Smooth muscle cell (in vitro differentiated cells): Measurements from ENCODE around the gene ADAMTSL2. TPM values are rescaled to one million over a fixed set of nuclear protein-coding genes. Genes with fewer than 3 reads are reported as not detected.

Experiments
- DNase-seq: peaks from one replicate; lab custom pipeline; 2025; ENCODE audit not compliant: unreplicated experiment; lab: John Stamatoyannopoulos, UW
- H2AFZ ChIP-seq: fragments of 200-600 bp; sonication (generic); 2 replicates; pipeline ENCODE4 v1.6.0; 2016; ENCODE audit warnings: antibody characterized with exemption, low read depth, mild to moderate bottlenecking
- H3F3A ChIP-seq: fragments of 200-600 bp; sonication (generic); 2 replicates; pipeline ENCODE4 v1.6.0; 2017; ENCODE audit warnings: antibody characterized with exemption, low read depth
- H3K27ac ChIP-seq: fragments of 200-600 bp; sonication (generic); 2 replicates; pipeline ENCODE4 v1.5.1; 2016; ENCODE audit warnings: low read depth, mild to moderate bottlenecking
- H3K27me3 ChIP-seq: fragments of 200-600 bp; sonication (generic); 2 replicates; pipeline ENCODE4 v1.6.1; 2016; ENCODE audit warnings: low read depth, mild to moderate bottlenecking
- H3K36me3 ChIP-seq: fragments of 200-600 bp; sonication (generic); 2 replicates; pipeline ENCODE4 v1.5.1; 2016; ENCODE audit warnings: low read depth
- H3K4me1 ChIP-seq: fragments of 200-600 bp; sonication (generic); 2 replicates; pipeline ENCODE4 v1.5.1; 2016; ENCODE audit warnings: low read depth
- H3K4me2 ChIP-seq: fragments of 200-600 bp; sonication (generic); 2 replicates; pipeline ENCODE4 v1.6.0; 2016; ENCODE audit warnings: mild to moderate bottlenecking
- H3K4me3 ChIP-seq: fragments of 200-600 bp; sonication (generic); 2 replicates; pipeline ENCODE4 v1.5.1; 2016; ENCODE audit warnings: mild to moderate bottlenecking
- H3K79me2 ChIP-seq: fragments of 200-600 bp; sonication (generic); 2 replicates; pipeline ENCODE4 v1.6.0; 2016; ENCODE audit warnings: low read depth, mild to moderate bottlenecking
- H3K9ac ChIP-seq: fragments of 200-600 bp; sonication (generic); 2 replicates; pipeline ENCODE4 v1.6.0; 2016; ENCODE audit warnings: low read depth
- H3K9me3 ChIP-seq: fragments of 200-600 bp; sonication (generic); replicated peaks from 2 replicates; pipeline ENCODE4 v1.5.1; 2016; ENCODE audit warnings: low read depth
- H4K20me1 ChIP-seq: fragments of 200-600 bp; sonication (generic); 2 replicates; pipeline ENCODE4 v1.6.0; 2016; ENCODE audit warnings: low read depth
- WGBS: methylation state at CpG from one replicate; pipeline ENCODE4 v1.1.7; 2016; ENCODE audit warnings: low lambda C conversion rate; 5-methylcytosine and 5-hydroxymethylcytosine counted together
- polyA plus RNA-seq: library from polyadenylated mRNA; unstranded; fragments of >200 nt; fragmentation: Nextera tagmentation; extraction: Ambion mirVana; gene quantifications from 2 replicates; pipeline ENCODE4 v1.2.1, GENCODE V29; 2016
- total RNA-seq: library from RNA; depleted of rRNA; stranded (reverse); fragments of >200 nt; gene quantifications from 2 replicates; pipeline ENCODE4 v1.2.3, GENCODE V29; 2014
- TF ChIP-seq, protein P1 (sequence below): fragments of 200-600 bp; sonication (generic); IDR thresholded peaks from 2 replicates; pipeline ENCODE4 v1.5.1; 2017; ENCODE audit warnings: borderline replicate concordance, mild to moderate bottlenecking, antibody characterized with exemption; ENCODE audit not compliant: insufficient read depth, poor library complexity, severe bottlenecking

Gene ADAMTSL2
- total and polyA plus RNA-seq, 2 experiments from 2014 or later: 8.1 to 10.5 TPM

DNA sequence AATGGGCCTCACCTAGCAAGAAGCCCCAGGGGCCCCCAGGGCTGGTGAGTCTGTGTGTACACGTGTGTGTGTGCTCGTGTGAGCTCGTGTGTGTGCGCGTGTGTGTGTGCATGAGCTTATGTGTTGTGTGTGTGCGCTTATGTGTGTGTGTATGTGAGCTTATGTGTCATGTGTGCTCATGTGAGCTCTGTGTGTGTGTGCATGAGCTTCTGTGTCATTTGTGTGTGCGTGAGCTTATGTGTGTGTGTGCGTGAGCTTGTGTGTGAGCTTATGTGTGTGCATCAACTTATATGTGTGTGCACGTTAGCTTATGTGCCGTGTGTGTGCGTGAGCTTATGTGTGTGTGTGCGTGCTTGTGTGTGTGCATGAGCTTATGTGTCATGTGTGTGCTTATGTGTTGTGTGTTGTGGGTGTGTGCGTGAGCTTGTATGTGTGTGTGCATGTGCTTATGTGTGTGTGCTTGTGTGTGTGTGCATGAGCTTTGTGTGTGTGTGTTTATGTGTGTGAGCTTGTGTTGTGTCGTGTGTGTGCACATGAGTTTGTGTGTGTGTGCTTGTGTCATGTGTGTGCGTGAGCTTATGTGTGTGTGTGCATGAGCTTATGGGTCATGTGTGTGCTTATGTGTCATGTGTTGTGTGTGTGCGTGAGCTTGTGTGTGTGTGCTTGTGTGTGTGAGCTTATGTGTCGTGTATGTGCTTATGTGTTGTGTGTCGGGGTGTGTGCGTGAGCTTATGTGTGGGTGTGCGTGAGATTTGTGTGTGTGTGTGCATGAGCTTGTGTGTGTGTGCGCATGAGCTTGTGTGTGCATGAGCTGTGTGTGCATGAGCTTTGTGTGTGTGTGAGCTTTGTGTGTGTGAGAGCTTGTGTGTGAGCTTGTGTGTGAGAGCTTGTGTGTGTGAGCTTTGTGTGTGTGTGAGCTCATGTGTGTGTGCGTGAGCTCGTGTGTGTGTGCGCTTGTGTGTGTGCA lies 38.9 kb upstream of the ADAMTSL2 start:
- Histone ChIP-seq H3F3A (no peaks in the 10 kb centered on the region), H3K4me3 (no peak overlapping the region), H3K4me2 (no peak overlapping the region), H3K9ac (no peak overlapping the region), H3K9me3 (no peaks in the 10 kb centered on the region), H4K20me1 (no peaks in the 10 kb centered on the region), H3K27ac (no peak overlapping the region), H2AFZ (no peak overlapping the region), H3K27me3 (no peaks in the 10 kb centered on the region), H3K36me3 (no peaks in the 10 kb centered on the region), H3K79me2 (no peaks in the 10 kb centered on the region), H3K4me1 (no peaks in the 10 kb centered on the region)
- WGBS: 96% methylated on average over 24 of the region's 24 CpGs
- DNase-seq: no peak
- TF ChIP-seq, protein P1, sequence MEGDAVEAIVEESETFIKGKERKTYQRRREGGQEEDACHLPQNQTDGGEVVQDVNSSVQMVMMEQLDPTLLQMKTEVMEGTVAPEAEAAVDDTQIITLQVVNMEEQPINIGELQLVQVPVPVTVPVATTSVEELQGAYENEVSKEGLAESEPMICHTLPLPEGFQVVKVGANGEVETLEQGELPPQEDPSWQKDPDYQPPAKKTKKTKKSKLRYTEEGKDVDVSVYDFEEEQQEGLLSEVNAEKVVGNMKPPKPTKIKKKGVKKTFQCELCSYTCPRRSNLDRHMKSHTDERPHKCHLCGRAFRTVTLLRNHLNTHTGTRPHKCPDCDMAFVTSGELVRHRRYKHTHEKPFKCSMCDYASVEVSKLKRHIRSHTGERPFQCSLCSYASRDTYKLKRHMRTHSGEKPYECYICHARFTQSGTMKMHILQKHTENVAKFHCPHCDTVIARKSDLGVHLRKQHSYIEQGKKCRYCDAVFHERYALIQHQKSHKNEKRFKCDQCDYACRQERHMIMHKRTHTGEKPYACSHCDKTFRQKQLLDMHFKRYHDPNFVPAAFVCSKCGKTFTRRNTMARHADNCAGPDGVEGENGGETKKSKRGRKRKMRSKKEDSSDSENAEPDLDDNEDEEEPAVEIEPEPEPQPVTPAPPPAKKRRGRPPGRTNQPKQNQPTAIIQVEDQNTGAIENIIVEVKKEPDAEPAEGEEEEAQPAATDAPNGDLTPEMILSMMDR: no peak

DNA sequence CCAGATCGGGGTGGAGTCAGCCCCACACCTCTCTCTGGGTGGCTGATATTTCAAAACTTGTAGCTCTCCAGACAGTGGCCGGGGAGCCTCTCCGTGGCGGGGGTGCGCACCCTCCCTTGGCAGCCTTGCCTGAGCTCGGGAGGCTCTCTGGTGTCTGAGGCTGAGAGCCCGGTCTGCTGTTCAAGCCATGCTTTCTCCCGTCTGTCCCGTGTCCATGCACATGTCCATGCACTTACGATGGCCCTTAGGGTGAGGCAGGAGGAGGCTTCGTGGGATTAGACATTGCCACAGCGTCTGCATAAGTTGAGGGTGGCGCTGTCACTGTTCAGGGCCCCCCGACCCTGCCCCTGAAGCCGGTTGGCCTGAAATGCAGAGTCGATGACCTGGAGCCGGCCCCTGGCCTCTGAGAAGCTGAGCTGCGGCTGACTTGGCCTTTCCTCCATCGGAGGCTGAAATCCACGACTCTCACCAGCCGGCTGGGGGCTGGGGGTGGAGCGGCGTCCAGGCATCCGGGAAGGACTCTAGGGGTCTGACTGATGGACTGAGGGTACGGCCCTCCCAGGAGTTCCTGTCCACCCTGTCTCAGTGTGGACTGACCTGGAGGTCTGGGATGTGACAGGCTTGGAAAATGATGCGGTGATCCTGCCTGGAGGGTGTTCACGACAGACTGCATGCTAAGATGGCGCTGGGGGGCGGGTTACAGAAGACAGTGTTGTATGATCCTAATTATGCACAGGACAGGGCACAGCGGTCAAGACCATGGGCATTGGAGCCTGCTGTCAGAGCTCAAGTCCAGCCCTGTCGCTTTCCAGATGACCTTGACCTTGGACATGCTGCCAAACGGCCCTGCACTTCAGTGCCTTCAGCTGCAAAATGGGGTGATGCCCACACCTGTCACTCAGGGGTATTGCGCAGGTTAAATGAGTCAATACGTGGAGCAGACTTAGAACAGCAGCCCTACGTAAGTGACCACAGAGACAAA lies 37.4 kb upstream of the ADAMTSL2 start:
- DNase-seq: no peak
- no peak overlapping the region for H3K4me2 ChIP-seq
- H4K20me1 ChIP-seq: no peaks in the 10 kb centered on the region
- no peak overlapping the region for H3K4me3 ChIP-seq
- H3F3A ChIP-seq: no peaks in the 10 kb centered on the region
- no peak overlapping the region for H2AFZ ChIP-seq
- no peaks in the 10 kb centered on the region for H3K27me3 ChIP-seq
- no peaks in the 10 kb centered on the region for H3K36me3 ChIP-seq
- no peak overlapping the region for H3K27ac ChIP-seq
- no peaks in the 10 kb centered on the region for H3K9me3 ChIP-seq
- H3K9ac ChIP-seq: no peak overlapping the region
- TF ChIP-seq, protein P1: no peak
- no peaks in the 10 kb centered on the region for H3K4me1 ChIP-seq
- 90% methylated on average over 35 of the region's 35 CpGs for WGBS
- H3K79me2 ChIP-seq: no peaks in the 10 kb centered on the region

DNA sequence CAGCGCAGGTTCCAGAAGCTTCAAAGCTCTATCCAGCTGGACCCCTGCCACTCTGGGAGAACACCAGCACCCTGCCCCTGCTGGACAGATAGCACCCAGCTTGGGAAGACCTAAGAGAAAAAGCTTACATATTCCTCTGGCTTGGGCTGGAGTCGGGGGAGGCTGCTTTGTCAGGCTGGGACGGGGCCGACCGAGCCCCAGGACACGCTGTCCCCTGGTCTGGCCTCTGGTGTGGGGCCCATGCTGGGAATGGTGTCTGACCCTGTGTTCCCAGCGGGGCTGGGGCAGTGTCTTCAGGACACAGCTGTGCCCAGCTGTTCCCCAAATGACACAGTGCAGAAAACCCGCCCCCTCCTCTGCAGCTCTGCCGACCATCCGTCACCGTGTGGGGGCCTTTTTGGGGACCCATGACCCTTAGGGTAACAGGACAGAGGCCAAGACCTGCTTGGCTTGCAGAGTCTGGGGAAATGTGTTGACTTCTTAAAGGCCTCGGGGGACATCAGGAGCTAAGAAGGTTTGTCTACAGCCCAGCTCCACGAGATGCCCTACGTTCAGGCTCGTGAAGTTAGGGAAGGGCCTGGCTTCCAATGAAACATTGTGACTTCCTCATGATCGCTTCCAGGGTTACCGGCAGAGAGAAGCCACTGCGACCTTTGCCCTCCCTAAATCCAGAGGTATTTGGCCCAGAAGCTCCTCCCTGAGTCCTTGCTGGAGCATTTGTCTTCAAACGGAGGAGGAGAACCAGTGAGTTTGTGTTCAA lies 35.2 kb upstream of the ADAMTSL2 start:
- no peaks in the 10 kb centered on the region for H3K9me3 ChIP-seq

More for the DNA sequence above, 35.2 kb upstream of the ADAMTSL2 start:
- 81% methylated on average over 19 of the region's 19 CpGs for WGBS
- no peak overlapping the region for H2AFZ ChIP-seq
- H3K27me3 ChIP-seq: no peaks in the 10 kb centered on the region
- H4K20me1 ChIP-seq: no peaks in the 10 kb centered on the region
- H3K4me1 ChIP-seq: no peaks in the 10 kb centered on the region
- H3K4me2 ChIP-seq: no peak overlapping the region
- H3K27ac ChIP-seq: no peak overlapping the region
- no peak overlapping the region for H3K9ac ChIP-seq
- DNase-seq: no peak
- no peaks in the 10 kb centered on the region for H3K36me3 ChIP-seq
- H3K79me2 ChIP-seq: no peaks in the 10 kb centered on the region
- H3K4me3 ChIP-seq: no peak overlapping the region
- TF ChIP-seq, protein P1: no peak
- no peaks in the 10 kb centered on the region for H3F3A ChIP-seq
